Measurements from ENCODE around the gene PLCB1. TPM values are rescaled to one million over a fixed set of nuclear protein-coding genes. Genes with fewer than 3 reads are reported as not detected.
"Not testable (repeated sequence)": the region's sequence is repeated elsewhere in the genome, so short reads cannot be mapped to it uniquely, and the experiment has no call there.

Gene PLCB1
- total RNA-seq, 1 donor from 2014 or later, result 58.5 TPM

GRCh38 chr20:8344631-8345030 lies 212.6 kb downstream of the PLCB1 start:
- no peak for ATAC-seq
- no peak for DNase-seq (ENCODE audit: low spot score)
- intact Hi-C loops (cut with DNase I), result no loop called here

- intact Hi-C loops (cut with DNase I), result no loop called here
- no peak for ATAC-seq
Observed at GRCh38 chr20:8346700-8347270, 214.7 kb downstream of the PLCB1 start.

GRCh38 chr20:8350225-8350624 lies 218.2 kb downstream of the PLCB1 start:
- intact Hi-C loops (cut with DNase I); ATAC-seq; DNase-seq (ENCODE audit: low spot score): not testable (repeated sequence)

More at GRCh38 chr20:8346700-8347270, 214.7 kb downstream of the PLCB1 start:
- DNase-seq (ENCODE audit: low spot score), result no peak

- DNase-seq (ENCODE audit: low spot score), result no peak
- ATAC-seq, result no peak
- intact Hi-C loops (cut with DNase I), result no loop called here
Observed at GRCh38 chr20:8352486-8352885, 220.4 kb downstream of the PLCB1 start.

- ATAC-seq (no peak), DNase-seq (ENCODE audit: low spot score) (no peak)
- intact Hi-C loops (cut with DNase I), result no loop called here
Observed at GRCh38 chr20:8353512-8353911, 221.4 kb downstream of the PLCB1 start.

- DNase-seq (ENCODE audit: low spot score) (no peak), ATAC-seq (no peak)
- intact Hi-C loops (cut with DNase I), result no loop called here
Observed at GRCh38 chr20:8355453-8355852, 223.4 kb downstream of the PLCB1 start.

GRCh38 chr20:8356806-8357205 lies 224.7 kb downstream of the PLCB1 start:
- intact Hi-C loops (cut with DNase I), result no loop called here
- no peak for ATAC-seq
- no peak for DNase-seq (ENCODE audit: low spot score)

GRCh38 chr20:8357703-8358102 lies 225.6 kb downstream of the PLCB1 start:
- DNase-seq (ENCODE audit: low spot score) (no peak), ATAC-seq (peak; percentile 42)
- intact Hi-C loops (cut with DNase I), result no loop called here

- intact Hi-C loops (cut with DNase I), result no loop called here
- DNase-seq (ENCODE audit: low spot score) (no peak), ATAC-seq (no peak)
Observed at GRCh38 chr20:8360035-8360434, 228.0 kb downstream of the PLCB1 start.

GRCh38 chr20:8361006-8361652 lies 229.1 kb downstream of the PLCB1 start:
- no peak for DNase-seq (ENCODE audit: low spot score)
- intact Hi-C loops (cut with DNase I), result no loop called here
- ATAC-seq, result peak; percentile 80

- intact Hi-C loops (cut with DNase I), result no loop called here
- ATAC-seq (no peak), DNase-seq (ENCODE audit: low spot score) (no peak)
Observed at GRCh38 chr20:8361779-8362178, 229.7 kb downstream of the PLCB1 start.

- ATAC-seq, result no peak
- intact Hi-C loops (cut with DNase I), result no loop called here
- no peak for DNase-seq (ENCODE audit: low spot score)
Observed at GRCh38 chr20:8362457-8362856, 230.4 kb downstream of the PLCB1 start.

- DNase-seq (ENCODE audit: low spot score) (no peak), ATAC-seq (no peak)
- intact Hi-C loops (cut with DNase I), result no loop called here
Observed at GRCh38 chr20:8363970-8364733, 232.1 kb downstream of the PLCB1 start.

GRCh38 chr20:8364734-8365078 lies 232.6 kb downstream of the PLCB1 start:
- DNase-seq (ENCODE audit: low spot score) (no peak), ATAC-seq (no peak)
- intact Hi-C loops (cut with DNase I), result no loop called here

- ATAC-seq (no peak), DNase-seq (ENCODE audit: low spot score) (no peak)
- intact Hi-C loops (cut with DNase I), result no loop called here
Observed at GRCh38 chr20:8365634-8366033, 233.6 kb downstream of the PLCB1 start.

GRCh38 chr20:8366303-8366923 lies 234.3 kb downstream of the PLCB1 start:
- intact Hi-C loops (cut with DNase I), result no loop called here

GRCh38 chr20:8367689-8368088 lies 235.6 kb downstream of the PLCB1 start:
- intact Hi-C loops (cut with DNase I), result no loop called here
- ATAC-seq (no peak), DNase-seq (ENCODE audit: low spot score) (no peak)

More at GRCh38 chr20:8366303-8366923, 234.3 kb downstream of the PLCB1 start:
- ATAC-seq (no peak), DNase-seq (ENCODE audit: low spot score) (no peak)

- DNase-seq (ENCODE audit: low spot score) (no peak), ATAC-seq (no peak)
- intact Hi-C loops (cut with DNase I), result no loop called here
Observed at GRCh38 chr20:8368670-8369069, 236.6 kb downstream of the PLCB1 start.

- no peak for DNase-seq (ENCODE audit: low spot score)
- intact Hi-C loops (cut with DNase I), result no loop called here
- no peak for ATAC-seq
Observed at GRCh38 chr20:8369311-8369710, 237.2 kb downstream of the PLCB1 start.

- intact Hi-C loops (cut with DNase I), result no loop called here
- ATAC-seq, result no peak
Observed at GRCh38 chr20:8370774-8371173, 238.7 kb downstream of the PLCB1 start.

More at GRCh38 chr20:8370774-8371173, 238.7 kb downstream of the PLCB1 start:
- DNase-seq (ENCODE audit: low spot score), result no peak

Measured in sciatic nerve (tissue), 2 donors.